Adrenal gland (tissue), 12 donors: ENCODE data around the gene AVL9. TPM values are rescaled to one million over a fixed set of nuclear protein-coding genes. Genes with fewer than 3 reads are reported as not detected.

ENCODE experiments used
- DNase-seq, 7 donors: peaks; one replicate each; pipeline ENCODE4 v3.0.0-alpha.2; 2019 to 2020
- H3K27ac ChIP-seq, 5 donors: fragments of 200-600 bp; sonication (generic) in 4 of 5; 1 replicate in 3 of 5; 2 replicates in 2 of 5; pipeline versions ENCODE4 v1.5.1 to v1.8.0; 2016 to 2020; ENCODE audit warnings: mild to moderate bottlenecking in 1 of 5
- H3K27me3 ChIP-seq: fragments of 200-600 bp; 2 replicates; pipeline ENCODE4 v1.8.0; 2021
- H3K36me3 ChIP-seq, 2 donors: fragments of 200-600 bp; replicated peaks in 1 of 2; 1 replicate in 1 of 2; 2 replicates in 1 of 2; pipeline versions ENCODE4 v1.5.1 to v1.8.0; 2018 to 2022
- H3K4me1 ChIP-seq, 2 donors: fragments of 200-600 bp; replicated peaks in 1 of 2; 1 replicate in 1 of 2; 2 replicates in 1 of 2; pipeline versions ENCODE4 v1.5.1 to v1.8.0; 2018 to 2021
- H3K4me3 ChIP-seq, 4 donors: fragments of 200-600 bp; sonication (generic) in 3 of 4; one replicate each; pipeline ENCODE4 v1.5.1; 2016 to 2018
- H3K9me3 ChIP-seq, 3 donors: fragments of 200-600 bp; sonication (generic) in 1 of 3; replicated peaks in 1 of 3; 1 replicate in 2 of 3; 2 replicates in 1 of 3; pipeline versions ENCODE4 v1.5.1 to v1.8.0; 2016 to 2021
- POLR2A ChIP-seq, 2 donors: fragments of 450-650 bp; IDR thresholded peaks; one replicate each; pipeline ENCODE4 v1.6.1; 2017; ENCODE audit warnings: antibody characterized with exemption in 2 of 2, mild to moderate bottlenecking in 2 of 2, moderate library complexity in 1 of 2
- WGBS, 4 donors: extraction: QIAGEN DNeasy Blood & Tissue Kit in 2 of 4; methylation state at CpG; one replicate each; pipeline versions ENCODE4 v1.1.5 to v1.1.7; 2013 to 2017; 5-methylcytosine and 5-hydroxymethylcytosine counted together
- intact Hi-C, 2 donors: fragments of 100-400 bp; cut with DNase I; formaldehyde crosslinking; loops; one replicate each; pipeline versions ENCODE4 v1.14.1 to v1.15.0; 2022 to 2023
- polyA plus RNA-seq, 3 donors: library from polyadenylated mRNA; stranded (reverse); fragments of 200-250 nt in 2 of 3; fragments of 350-450 nt in 1 of 3; fragmentation: Illumina TruSeq in 1 of 3; extraction: RNeasy Lipid Tissue Mini Kit (QIAGEN cat#74804) in 1 of 3; gene quantifications; one replicate each; pipeline ENCODE4 v1.2.3, GENCODE V29; 2013 to 2014
- total RNA-seq, 9 donors: library from RNA; depleted of rRNA in 4 of 9; stranded (reverse); fragments of >200 nt in 4 of 9; fragments of 120-200 nt in 1 of 9; fragmentation: NEBNext Ultra II Directional in 1 of 9; extraction: Animal tissue kit (Norgen Biotek cat#: 25700) in 1 of 9; gene quantifications; one replicate each; pipeline versions ENCODE4 v1.1.0 to v1.2.4, GENCODE V29; 2013 to 2023
- TF ChIP-seq, protein P1 (sequence below), 6 experiments: fragments of 450-650 bp in 4 of 6; fragments of 200-600 bp in 2 of 6; sonication (generic) in 1 of 6; IDR thresholded peaks; 1 replicate in 5 of 6; 2 replicates in 1 of 6; pipeline versions ENCODE4 v1.5.1 to v1.8.0; 2016 to 2021; ENCODE audit warnings: antibody characterized with exemption in 6 of 6, mild to moderate bottlenecking in 2 of 6, moderate library complexity in 1 of 6
- donor health status: healthy with polysubstance abuse.
- donor health status: Bipolar disorder and iron deficiency.
- donor health status: DM: yes; HTN: yes; CAD: no.
- donor health status: DM: no; HTN: no; CAD: no.
- donor health status: DM: no; HTN: no; CAD: no.
- donor health status: DM: yes; HTN: yes; CAD: no.

The AVL9 gene
- total and polyA plus RNA-seq, 12 donors = 8.6 to 53.9 (median 22.7) TPM

DNA sequence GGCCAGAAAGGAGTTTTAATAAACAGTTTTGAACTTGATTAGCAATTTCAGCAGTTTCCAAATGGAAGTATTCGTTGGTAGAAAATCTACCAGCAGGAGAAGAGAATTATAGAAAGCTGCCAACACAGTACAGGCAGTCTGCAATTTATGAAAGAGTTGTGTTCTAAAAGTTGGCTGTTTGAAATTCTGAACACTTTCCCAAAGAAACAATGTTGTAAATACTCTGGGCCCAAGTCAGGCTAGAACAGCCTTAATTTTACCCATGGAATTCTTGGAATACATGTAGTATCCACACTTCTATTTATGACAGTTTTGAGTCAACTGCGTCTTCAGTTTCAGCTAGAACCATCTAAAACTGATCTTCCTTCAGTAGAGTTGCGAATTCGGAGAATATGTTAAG lies 42.5 kb downstream of the AVL9 start:
- 71 to 94% (median 82%) methylated on average over 4 of the region's 4 CpGs for WGBS, 4 donors
- no peak overlapping the region for H3K27ac ChIP-seq
- intact Hi-C loops = no loop called here

DNA sequence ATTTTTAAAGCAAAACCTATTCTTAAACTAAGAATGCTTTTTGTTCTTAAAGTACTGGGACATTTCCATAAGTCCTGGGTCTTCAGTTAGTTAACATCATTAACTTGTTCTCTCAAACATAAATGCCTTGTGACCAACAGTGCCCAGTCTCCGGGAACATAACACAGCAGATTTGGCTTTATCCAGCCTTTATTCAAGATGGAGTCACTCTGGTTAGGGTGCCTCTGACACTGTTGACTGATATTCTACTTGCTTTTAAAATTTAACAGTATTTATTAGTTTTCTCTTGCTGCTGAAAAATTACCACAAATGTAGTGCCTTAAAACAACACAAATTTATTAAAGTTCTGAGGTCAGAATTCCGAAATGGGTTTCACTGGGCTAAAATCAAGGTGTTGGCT lies 44.1 kb downstream of the AVL9 start:
- Histone ChIP-seq H3K27ac (no peak overlapping the region), H3K9me3 (no peaks in the 10 kb centered on the region), H3K36me3 (peaks cover 0 to 12% of the 10 kb centered on the region in 2 donors), H3K4me3 (no peak overlapping the region), H3K4me1 (peaks cover 0 to 9% of the 10 kb centered on the region in 2 donors), H3K27me3 (no peaks in the 10 kb centered on the region)
- intact Hi-C loops = no loop called here
- WGBS, 4 donors = 95 to 98% (median 98%) methylated on average over 2 of the region's 2 CpGs
- no peak for TF ChIP-seq POLR2A (IDR thresholded peaks at IDR 0.05)
- TF ChIP-seq, protein P1, sequence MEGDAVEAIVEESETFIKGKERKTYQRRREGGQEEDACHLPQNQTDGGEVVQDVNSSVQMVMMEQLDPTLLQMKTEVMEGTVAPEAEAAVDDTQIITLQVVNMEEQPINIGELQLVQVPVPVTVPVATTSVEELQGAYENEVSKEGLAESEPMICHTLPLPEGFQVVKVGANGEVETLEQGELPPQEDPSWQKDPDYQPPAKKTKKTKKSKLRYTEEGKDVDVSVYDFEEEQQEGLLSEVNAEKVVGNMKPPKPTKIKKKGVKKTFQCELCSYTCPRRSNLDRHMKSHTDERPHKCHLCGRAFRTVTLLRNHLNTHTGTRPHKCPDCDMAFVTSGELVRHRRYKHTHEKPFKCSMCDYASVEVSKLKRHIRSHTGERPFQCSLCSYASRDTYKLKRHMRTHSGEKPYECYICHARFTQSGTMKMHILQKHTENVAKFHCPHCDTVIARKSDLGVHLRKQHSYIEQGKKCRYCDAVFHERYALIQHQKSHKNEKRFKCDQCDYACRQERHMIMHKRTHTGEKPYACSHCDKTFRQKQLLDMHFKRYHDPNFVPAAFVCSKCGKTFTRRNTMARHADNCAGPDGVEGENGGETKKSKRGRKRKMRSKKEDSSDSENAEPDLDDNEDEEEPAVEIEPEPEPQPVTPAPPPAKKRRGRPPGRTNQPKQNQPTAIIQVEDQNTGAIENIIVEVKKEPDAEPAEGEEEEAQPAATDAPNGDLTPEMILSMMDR (IDR thresholded peaks at IDR 0.05) = no peak
- DNase-seq = no peak

More for the DNA sequence above, 42.5 kb downstream of the AVL9 start:
- Histone ChIP-seq H3K9me3 (no peaks in the 10 kb centered on the region), H3K27me3 (no peaks in the 10 kb centered on the region), H3K4me1 (peaks cover 6 to 9% of the 10 kb centered on the region in 2 donors), H3K36me3 (no peaks in the 10 kb centered on the region), H3K4me3 (no peak overlapping the region)
- DNase-seq = no peak
- TF ChIP-seq, protein P1 (IDR thresholded peaks at IDR 0.05) = no peak
- TF ChIP-seq POLR2A (IDR thresholded peaks at IDR 0.05) = no peak

DNA sequence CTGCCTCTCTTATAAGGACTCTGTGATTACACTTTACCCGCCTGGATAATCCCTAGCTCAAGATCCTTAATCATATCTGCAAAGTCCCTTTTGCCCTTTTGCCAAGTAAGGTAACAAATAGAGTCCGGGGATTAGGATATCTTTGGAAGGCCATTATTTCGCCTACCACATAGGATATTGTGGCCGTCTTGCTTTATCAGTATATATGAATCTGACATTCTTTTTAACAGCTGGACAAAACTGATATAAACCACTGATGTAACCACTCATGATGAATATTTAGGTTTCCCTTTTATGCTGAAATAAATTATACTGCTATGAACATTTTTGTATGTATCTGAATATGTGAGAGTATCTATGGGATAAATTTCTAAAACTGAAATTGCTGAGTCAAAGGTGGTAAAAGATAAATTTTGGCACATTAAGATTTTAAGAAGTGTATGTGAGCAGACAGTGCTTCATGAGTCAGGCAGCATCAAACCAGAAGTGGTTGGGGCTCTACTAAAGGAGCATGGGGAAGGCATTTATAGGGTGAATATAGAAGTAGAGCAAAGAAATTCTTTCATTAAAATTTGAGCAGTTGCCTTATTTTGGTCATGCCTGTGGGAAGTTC lies 44.7 kb downstream of the AVL9 start:
- H3K36me3 ChIP-seq = peaks cover 0 to 16% of the 10 kb centered on the region in 2 donors
- no peak for TF ChIP-seq POLR2A (IDR thresholded peaks at IDR 0.05)
- TF ChIP-seq, protein P1 (IDR thresholded peaks at IDR 0.05) = no peak
- H3K4me3 ChIP-seq = no peak overlapping the region
- no peaks in the 10 kb centered on the region for H3K9me3 ChIP-seq
- no peak overlapping the region for H3K27ac ChIP-seq
- H3K4me1 ChIP-seq = peaks cover 0 to 9% of the 10 kb centered on the region in 2 donors
- intact Hi-C loops = no loop called here
- DNase-seq = no peak
- no peaks in the 10 kb centered on the region for H3K27me3 ChIP-seq
- 69 to 96% (median 87%) methylated on average over 4 of the region's 4 CpGs for WGBS, 4 donors

DNA sequence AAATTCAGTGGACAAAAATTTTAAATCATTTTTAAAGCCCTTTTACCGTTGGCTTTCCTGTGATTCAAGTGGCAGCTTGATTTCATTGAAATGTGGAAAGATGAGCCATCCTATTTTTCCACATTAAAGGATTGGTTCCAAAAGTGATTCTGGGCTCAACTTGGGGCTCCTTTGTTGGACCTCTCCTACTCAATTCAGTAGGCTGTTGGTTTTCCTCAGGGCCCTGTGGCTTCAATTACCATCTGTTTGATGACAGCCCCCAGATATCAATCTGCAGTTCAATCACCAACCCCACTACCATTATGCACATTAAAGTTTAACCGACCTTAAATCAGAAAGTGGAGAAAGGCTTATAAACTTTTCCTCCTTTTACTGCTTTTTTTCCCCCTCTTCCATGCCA lies 47.3 kb downstream of the AVL9 start:
- Histone ChIP-seq H3K27ac (no peak overlapping the region), H3K4me3 (no peak overlapping the region), H3K27me3 (no peaks in the 10 kb centered on the region), H3K4me1 (no peaks in the 10 kb centered on the region), H3K9me3 (no peaks in the 10 kb centered on the region), H3K36me3 (peaks cover 0 to 16% of the 10 kb centered on the region in 2 donors)
- DNase-seq = no peak
- TF ChIP-seq, protein P1 (IDR thresholded peaks at IDR 0.05) = no peak
- TF ChIP-seq POLR2A (IDR thresholded peaks at IDR 0.05) = no peak
- WGBS, 4 donors = 89 to 94% (median 91%) methylated on average over 2 of the region's 2 CpGs
- intact Hi-C loops = no loop called here
